K562 (cell line): ENCODE data around the gene TCF3. TPM values are rescaled to one million over a fixed set of nuclear protein-coding genes. Genes with fewer than 3 reads are reported as not detected.
A peak's percentile ranks its signal among the peaks of the same experiment; 100 is the strongest.

Experiments used
- ADNP ChIP-seq: fragments of 200-800 bp; sonication (Bioruptor generic); IDR thresholded peaks from 2 replicates; pipeline ENCODE4 v1.6.1; 2016; ENCODE audit warnings: missing genetic modification characterization, missing compliant biosample characterization
- ARID1B ChIP-seq: fragments of 450-650 bp; IDR thresholded peaks from 2 replicates; pipeline ENCODE4 v1.6.1; 2016; ENCODE audit warnings: antibody characterized with exemption, mild to moderate bottlenecking, inconsistent platforms
- ARID2 ChIP-seq: fragments of 450-650 bp; IDR thresholded peaks from 2 replicates; pipeline ENCODE4 v1.6.1; 2017; ENCODE audit warnings: antibody characterized with exemption, mild to moderate bottlenecking
- CBFA2T2 ChIP-seq: fragments of 450-650 bp; conservative IDR thresholded peaks from 2 replicates; pipeline ENCODE4 v1.6.1; 2017; ENCODE audit warnings: mild to moderate bottlenecking
- CBX5 ChIP-seq: IDR thresholded peaks from 2 replicates; pipeline ENCODE4 v1.6.1; 2014; ENCODE audit warnings: low read depth, borderline replicate concordance
- CTBP1 ChIP-seq: fragments of 450-650 bp; IDR thresholded peaks from 2 replicates; pipeline ENCODE4 v1.6.1; 2016; ENCODE audit warnings: borderline replicate concordance
- DMBX1 ChIP-seq: fragments of 250-450 bp; sonication (Bioruptor Pico); IDR thresholded peaks from 2 replicates; pipeline ENCODE4 v1.8.0; 2022; ENCODE audit warnings: inconsistent platforms, mild to moderate bottlenecking, moderate library complexity, borderline replicate concordance
- EP300 ChIP-seq: IDR thresholded peaks from 2 replicates; pipeline ENCODE4 v1.6.1; 2012; ENCODE audit warnings: low read length, improper control_type of control experiment
- ESRRA ChIP-seq: fragments of 450-650 bp; IDR thresholded peaks from 2 replicates; pipeline ENCODE4 v1.6.1; 2014; ENCODE audit warnings: low read depth, mild to moderate bottlenecking, moderate library complexity, borderline replicate concordance
- ESRRB ChIP-seq: fragments of 250-450 bp; sonication (Bioruptor Pico); IDR thresholded peaks from 2 replicates; pipeline ENCODE4 v1.5.0; 2020; ENCODE audit warnings: mild to moderate bottlenecking, moderate library complexity, borderline replicate concordance
- GATAD2B ChIP-seq: fragments of 450-650 bp; IDR thresholded peaks from 2 replicates; pipeline ENCODE4 v1.6.1; 2017; ENCODE audit warnings: mild to moderate bottlenecking, borderline replicate concordance
- HMG20A ChIP-seq: fragments of 450-650 bp; formaldehyde crosslinking; conservative IDR thresholded peaks from 2 replicates; pipeline ENCODE4 v1.4.0; 2020; ENCODE audit warnings: mild to moderate bottlenecking, mixed read lengths
- ILF3 ChIP-seq: fragments of 450-650 bp; IDR thresholded peaks from 2 replicates; pipeline ENCODE4 v1.6.1; 2018; ENCODE audit warnings: antibody characterized with exemption, mild to moderate bottlenecking, moderate library complexity, borderline replicate concordance
- KLF13 ChIP-seq: fragments of 450-650 bp; IDR thresholded peaks from 2 replicates; pipeline ENCODE4 v1.6.1; 2016; ENCODE audit warnings: missing genetic modification characterization, low read depth, mild to moderate bottlenecking, missing compliant biosample characterization, moderate library complexity, borderline replicate concordance
- LCOR ChIP-seq: sonication (generic); formaldehyde crosslinking; IDR thresholded peaks from 2 replicates; pipeline ENCODE4 v1.8.0; 2022; ENCODE audit warnings: mild to moderate bottlenecking, missing genetic modification reagents
- MTA3 ChIP-seq: fragments of 450-650 bp; formaldehyde crosslinking; IDR thresholded peaks from 2 replicates; pipeline ENCODE4 v1.6.1; 2017; ENCODE audit warnings: mild to moderate bottlenecking, borderline replicate concordance
- NFE2 ChIP-seq: IDR thresholded peaks from 2 replicates; pipeline ENCODE4 v1.6.1; 2014; ENCODE audit warnings: antibody characterized with exemption, low read depth
- OTX1 ChIP-seq: fragments of 450-650 bp; formaldehyde crosslinking; IDR thresholded peaks from 2 replicates; pipeline ENCODE4 v1.4.0; 2022; ENCODE audit warnings: mild to moderate bottlenecking
- PTBP1 ChIP-seq: fragments of 200-400 bp; formaldehyde crosslinking; IDR thresholded peaks from 2 replicates; pipeline ENCODE4 v1.6.1; 2017; ENCODE audit warnings: low read depth, low read length
- RAD21 ChIP-seq, 2 experiments: fragments of 250-450 bp in 1 of 2; fragments of 450-650 bp in 1 of 2; sonication (Bioruptor Pico) in 1 of 2; formaldehyde crosslinking in 1 of 2; IDR thresholded peaks in 1 of 2; conservative IDR thresholded peaks in 1 of 2; 2 replicates each; pipeline versions ENCODE4 v1.4.0 to v1.8.0; 2020 to 2022; ENCODE audit warnings: mild to moderate bottlenecking in 2 of 2, moderate library complexity in 1 of 2
- RCOR1 ChIP-seq, 2 experiments: IDR thresholded peaks; 2 replicates each; pipeline ENCODE4 v1.6.1; 2012; ENCODE audit warnings: low read depth in 2 of 2, low read length in 2 of 2, borderline replicate concordance in 1 of 2, improper control_type of control experiment in 1 of 2
- SLC30A9 ChIP-seq: fragments of 250-450 bp; sonication (Bioruptor Pico); IDR thresholded peaks from 2 replicates; pipeline ENCODE4 v1.8.0; 2022; ENCODE audit warnings: mild to moderate bottlenecking, moderate library complexity
- SRF ChIP-seq, 2 experiments: fragments of 250-450, 450-650 bp in 1 of 2; sonication (Bioruptor Pico) in 1 of 2; sonication (generic) in 1 of 2; formaldehyde crosslinking; IDR thresholded peaks; 2 replicates each; pipeline versions ENCODE4 v1.5.0 to v1.5.1; 2020 to 2022; ENCODE audit warnings: mild to moderate bottlenecking in 1 of 2, missing genetic modification reagents in 1 of 2
- TCF3 ChIP-seq: sonication (generic); formaldehyde crosslinking; IDR thresholded peaks from 2 replicates; pipeline ENCODE4 v1.4.0; 2020; ENCODE audit warnings: mild to moderate bottlenecking, missing genetic modification reagents
- XRCC3 ChIP-seq: fragments of 450-650 bp; IDR thresholded peaks from 2 replicates; pipeline ENCODE4 v1.6.1; 2017; ENCODE audit warnings: mild to moderate bottlenecking, moderate library complexity
- ZNF134 ChIP-seq: fragments of 250-450 bp; sonication (Bioruptor Pico); conservative IDR thresholded peaks from 2 replicates; pipeline ENCODE4 v1.4.0; 2020
- ZNF780A ChIP-seq: fragments of 250-450 bp; sonication (Bioruptor Pico); IDR thresholded peaks from 2 replicates; pipeline ENCODE4 v1.5.0; 2021; ENCODE audit warnings: mild to moderate bottlenecking
- polyA plus RNA-seq, 8 experiments: library from polyadenylated mRNA; depleted of rRNA in 4 of 8; stranded (reverse) in 5 of 8; unstranded in 3 of 8; fragments of >200 nt; fragmentation: Nextera tagmentation in 2 of 8; fragmentation: Illumina TruSeq in 1 of 8; extraction: Ambion mirVana in 2 of 8; extraction: Trizol in 1 of 8; gene quantifications; 2 replicates each; pipeline versions ENCODE4 v1.2.1 to v1.2.3, GENCODE V29; 2011 to 2014; ENCODE audit warnings: inconsistent platforms in 1 of 8, missing spikeins in 1 of 8
- total RNA-seq, 7 experiments: library from RNA; depleted of rRNA in 6 of 7; stranded (reverse); fragments of >200 nt in 6 of 7; fragmentation: Illumina TruSeq in 2 of 7; extraction: Trizol in 2 of 7; gene quantifications; 2 replicates each; pipeline versions ENCODE4 v1.2.1 to v1.2.3, GENCODE V29; 2011 to 2021; ENCODE audit warnings: low replicate concordance in 1 of 7
- TF ChIP-seq, protein P1 (sequence below): sonication (generic); formaldehyde crosslinking; IDR thresholded peaks from 2 replicates; pipeline ENCODE4 v1.8.0; 2022; ENCODE audit warnings: mild to moderate bottlenecking, low read depth, missing genetic modification reagents
- TF ChIP-seq, protein P2 (sequence below): sonication (generic); formaldehyde crosslinking; IDR thresholded peaks from 2 replicates; pipeline ENCODE4 v1.8.1; 2023; ENCODE audit warnings: mild to moderate bottlenecking, missing genetic modification reagents

The TCF3 gene
- total and polyA plus RNA-seq, 9 of the 15 experiments (the other 6 are each of a cell fraction or from before 2014, with no cell fraction given): 5.6 to 259 (median 84.0) TPM

DNA sequence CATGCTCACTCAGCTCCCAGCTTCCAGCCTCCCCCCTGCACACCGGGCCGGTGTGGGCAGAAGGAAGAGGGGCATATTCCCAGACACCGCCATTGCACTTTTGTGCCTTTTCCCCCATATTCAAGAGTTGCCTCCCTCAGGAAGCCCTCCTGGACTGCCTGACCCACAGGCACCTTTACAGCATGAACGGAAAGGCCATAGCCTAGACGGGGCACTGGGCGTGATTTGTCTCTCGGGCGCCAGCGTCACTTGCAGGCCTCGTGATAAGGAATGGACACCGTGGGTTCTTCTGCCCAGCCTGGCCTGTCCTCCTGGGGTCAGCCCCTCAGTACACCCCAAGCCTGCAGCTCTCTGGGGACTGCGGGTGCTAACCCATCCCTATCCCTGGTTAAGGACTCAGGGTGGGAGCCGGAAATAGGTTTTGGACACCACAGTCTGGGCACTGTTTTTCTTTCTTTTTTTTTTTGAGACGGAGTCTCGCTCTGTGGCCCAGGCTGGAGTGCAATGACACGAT, 46.2 kb downstream of the TCF3 start (continued):
- TF ChIP-seq, protein P1, sequence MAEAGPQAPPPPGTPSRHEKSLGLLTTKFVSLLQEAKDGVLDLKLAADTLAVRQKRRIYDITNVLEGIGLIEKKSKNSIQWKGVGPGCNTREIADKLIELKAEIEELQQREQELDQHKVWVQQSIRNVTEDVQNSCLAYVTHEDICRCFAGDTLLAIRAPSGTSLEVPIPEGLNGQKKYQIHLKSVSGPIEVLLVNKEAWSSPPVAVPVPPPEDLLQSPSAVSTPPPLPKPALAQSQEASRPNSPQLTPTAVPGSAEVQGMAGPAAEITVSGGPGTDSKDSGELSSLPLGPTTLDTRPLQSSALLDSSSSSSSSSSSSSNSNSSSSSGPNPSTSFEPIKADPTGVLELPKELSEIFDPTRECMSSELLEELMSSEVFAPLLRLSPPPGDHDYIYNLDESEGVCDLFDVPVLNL (CRISPR knock-in tag): no peak
- TF ChIP-seq OTX1 (CRISPR knock-in tag) (0 out of 2 replicates have a peak, but pooled peaks have one; percentile 58), ESRRB (CRISPR knock-in tag) (no peak), LCOR (no peak), ZNF780A (CRISPR knock-in tag) (no peak), ARID2 (0 out of 2 replicates have a peak, but pooled peaks have one; percentile 32), RCOR1 (IDR thresholded peaks at IDR 0.05; ENCODE audit: borderline replicate concordance in 1 of 2, low read depth in 2 of 2, low read length in 2 of 2) (peak in 1 of 2 experiments; percentile 89; a peak in 2 of 4 replicates), CBFA2T2 (no peak), EP300 (no peak), DMBX1 (CRISPR knock-in tag) (peak; percentile 69; the same call in 1 of the 2 replicates), XRCC3 (no peak), ILF3 (no peak), PTBP1 (peak; percentile 98), ZNF134 (CRISPR knock-in tag) (0 out of 2 replicates have a peak, but pooled peaks have one; percentile 45), SRF (CRISPR knock-in tag; IDR thresholded peaks at IDR 0.05) (no peak), SLC30A9 (CRISPR knock-in tag) (no peak), RAD21 (CRISPR knock-in tag; conservative IDR thresholded peaks at IDR 0.05 in 1 of 2, IDR thresholded peaks at IDR 0.05 in 1 of 2) (no peak), ADNP (tag) (peak; percentile 83), GATAD2B (no peak), TCF3 (no peak), NFE2 (no peak), CBX5 (no peak), ESRRA (peak; percentile 35; the same call in 1 of the 2 replicates), HMG20A (CRISPR knock-in tag) (0 out of 2 replicates have a peak, but pooled peaks have one; percentile 22), ARID1B (peak; percentile 10; the same call in 1 of the 2 replicates), KLF13 (tag) (peak; percentile 40; the same call in 1 of the 2 replicates), MTA3 (no peak; the same call in 1 of the 2 replicates), CTBP1 (peak; percentile 17; the same call in 1 of the 2 replicates)
- TF ChIP-seq, protein P2, sequence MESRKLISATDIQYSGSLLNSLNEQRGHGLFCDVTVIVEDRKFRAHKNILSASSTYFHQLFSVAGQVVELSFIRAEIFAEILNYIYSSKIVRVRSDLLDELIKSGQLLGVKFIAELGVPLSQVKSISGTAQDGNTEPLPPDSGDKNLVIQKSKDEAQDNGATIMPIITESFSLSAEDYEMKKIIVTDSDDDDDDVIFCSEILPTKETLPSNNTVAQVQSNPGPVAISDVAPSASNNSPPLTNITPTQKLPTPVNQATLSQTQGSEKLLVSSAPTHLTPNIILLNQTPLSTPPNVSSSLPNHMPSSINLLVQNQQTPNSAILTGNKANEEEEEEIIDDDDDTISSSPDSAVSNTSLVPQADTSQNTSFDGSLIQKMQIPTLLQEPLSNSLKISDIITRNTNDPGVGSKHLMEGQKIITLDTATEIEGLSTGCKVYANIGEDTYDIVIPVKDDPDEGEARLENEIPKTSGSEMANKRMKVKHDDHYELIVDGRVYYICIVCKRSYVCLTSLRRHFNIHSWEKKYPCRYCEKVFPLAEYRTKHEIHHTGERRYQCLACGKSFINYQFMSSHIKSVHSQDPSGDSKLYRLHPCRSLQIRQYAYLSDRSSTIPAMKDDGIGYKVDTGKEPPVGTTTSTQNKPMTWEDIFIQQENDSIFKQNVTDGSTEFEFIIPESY (CRISPR knock-in tag): peak; percentile 54; the same call in 1 of the 2 replicates
